Hepatocyte (in vitro differentiated cells): ENCODE data around the gene CWC27.

Experiments
- CTCF ChIP-seq: fragments of 200-600 bp; sonication (generic); IDR thresholded peaks from 2 replicates; pipeline ENCODE4 v1.5.1; 2016; ENCODE audit warnings: antibody characterized with exemption, mild to moderate bottlenecking; ENCODE audit not compliant: poor library complexity
- EZH2 ChIP-seq: fragments of 200-600 bp; sonication (generic); IDR thresholded peaks from 2 replicates; pipeline ENCODE4 v1.6.1; 2016; ENCODE audit warnings: antibody characterized with exemption, mild to moderate bottlenecking, borderline replicate concordance
- EZH2phosphoT487 ChIP-seq: fragments of 200-600 bp; sonication (generic); IDR thresholded peaks from one replicate; pipeline ENCODE4 v1.6.1; 2018; ENCODE audit warnings: antibody characterized with exemption, mild to moderate bottlenecking, low read depth, moderate library complexity; ENCODE audit not compliant: unreplicated experiment, severe bottlenecking

GRCh38 chr5:64794053-64794770, 25.5 kb downstream of the CWC27 start:
- TF ChIP-seq EZH2 (no peak), CTCF (no peak), EZH2phosphoT487 (no peak)
